Right renal pelvis (tissue), 4 donors: ENCODE measurements around the gene ZNF775. TPM values are rescaled to one million over a fixed set of nuclear protein-coding genes. Genes with fewer than 3 reads are reported as not detected.
A peak's percentile ranks its signal among the peaks of the same experiment; 100 is the strongest.

Experiments used
- DNase-seq, 4 donors: peaks; one replicate each; pipeline ENCODE4 v3.0.0-alpha.2; 2013; ENCODE audit warnings: low read depth in 4 of 4, low spot score in 3 of 4, missing footprints in 1 of 4
- polyA plus RNA-seq, 4 donors: library from polyadenylated mRNA; unstranded; fragments of 120-200 nt; gene quantifications; one replicate each; pipeline ENCODE4 v1.2.1, GENCODE V29; 2013; ENCODE audit not compliant: insufficient read length in 4 of 4

The ZNF775 gene
- polyA plus RNA-seq, 4 donors: 4.0 to 9.1 (median 5.4) TPM

GRCh38 chr7:150399421-150400007, 20.4 kb downstream of the ZNF775 start:
- no peak for DNase-seq

GRCh38 chr7:150400008-150400787, 21.1 kb downstream of the ZNF775 start:
- no peak for DNase-seq

DNA sequence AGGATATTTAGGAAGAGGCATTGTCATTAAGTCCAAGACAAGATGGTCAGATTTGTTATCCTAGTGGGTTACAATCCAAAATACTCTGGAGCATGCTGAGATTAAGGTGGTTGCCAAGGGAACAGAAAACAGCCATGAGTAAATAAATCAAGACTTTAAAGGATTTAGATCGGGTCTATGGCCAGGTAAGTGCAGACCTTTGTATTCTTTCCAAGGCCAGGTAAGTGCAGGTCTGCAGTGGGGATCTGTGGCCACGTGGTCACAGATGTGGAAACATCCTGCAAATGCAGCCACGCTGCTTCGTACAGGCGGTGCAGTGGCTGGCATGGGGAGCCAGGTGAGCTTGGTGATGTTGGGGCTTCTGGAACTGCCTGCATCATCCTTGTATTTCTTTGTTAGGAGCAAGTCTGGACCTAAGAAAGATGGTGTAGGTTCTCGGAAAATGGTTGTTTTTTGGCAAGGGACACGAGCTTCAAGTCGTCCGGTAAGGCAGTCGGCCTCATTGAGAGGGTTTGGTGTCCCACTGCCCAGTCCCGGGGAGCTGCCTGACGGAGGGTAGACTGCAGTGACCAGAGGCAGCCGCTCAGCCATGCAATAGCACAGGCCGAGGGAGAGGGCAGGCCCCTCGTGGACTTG, 21.8 kb downstream of the ZNF775 start:
- no peak for DNase-seq

- DNase-seq: no peak
These were observed 22.3 kb downstream of the ZNF775 start for GRCh38 chr7:150401424-150401790.

DNA sequence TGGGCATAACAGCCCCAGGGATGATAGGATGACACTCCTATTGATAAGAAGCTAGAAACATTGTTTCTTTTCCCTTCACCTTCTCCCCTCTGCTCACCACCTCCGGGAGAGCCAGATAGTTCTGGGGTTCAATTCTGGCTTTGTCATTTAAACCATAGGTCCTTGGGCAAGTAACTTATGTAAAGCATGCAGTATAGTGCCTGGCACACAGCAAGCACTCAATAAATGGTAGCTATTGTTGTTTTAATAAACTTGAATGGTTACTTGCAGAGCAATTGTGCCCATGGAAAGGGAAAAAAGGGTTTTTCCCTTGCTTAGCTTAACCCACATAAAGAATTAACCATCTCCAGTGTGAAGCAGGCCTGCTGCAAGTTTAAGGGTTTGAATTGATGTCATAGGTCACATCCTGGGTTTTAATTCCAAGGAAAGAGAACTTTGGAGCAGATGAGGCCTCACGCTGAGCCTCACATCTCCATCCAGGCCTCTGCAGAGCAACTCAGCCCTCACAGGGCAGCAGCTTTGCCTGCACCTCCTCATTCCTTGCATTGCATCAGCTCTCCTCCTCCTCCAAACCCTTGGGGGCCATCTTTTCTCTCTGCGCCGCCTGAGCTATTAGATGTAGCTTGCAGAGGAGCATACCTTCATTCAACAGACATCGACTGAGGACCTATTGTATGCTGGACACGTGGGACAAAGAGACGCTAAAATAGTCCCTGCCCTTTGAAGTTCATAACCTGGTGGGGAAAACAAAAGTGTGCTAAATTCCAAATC, 22.9 kb downstream of the ZNF775 start:
- no peak for DNase-seq

- DNase-seq: no peak
These were observed 23.7 kb downstream of the ZNF775 start for GRCh38 chr7:150402671-150403321.

DNA sequence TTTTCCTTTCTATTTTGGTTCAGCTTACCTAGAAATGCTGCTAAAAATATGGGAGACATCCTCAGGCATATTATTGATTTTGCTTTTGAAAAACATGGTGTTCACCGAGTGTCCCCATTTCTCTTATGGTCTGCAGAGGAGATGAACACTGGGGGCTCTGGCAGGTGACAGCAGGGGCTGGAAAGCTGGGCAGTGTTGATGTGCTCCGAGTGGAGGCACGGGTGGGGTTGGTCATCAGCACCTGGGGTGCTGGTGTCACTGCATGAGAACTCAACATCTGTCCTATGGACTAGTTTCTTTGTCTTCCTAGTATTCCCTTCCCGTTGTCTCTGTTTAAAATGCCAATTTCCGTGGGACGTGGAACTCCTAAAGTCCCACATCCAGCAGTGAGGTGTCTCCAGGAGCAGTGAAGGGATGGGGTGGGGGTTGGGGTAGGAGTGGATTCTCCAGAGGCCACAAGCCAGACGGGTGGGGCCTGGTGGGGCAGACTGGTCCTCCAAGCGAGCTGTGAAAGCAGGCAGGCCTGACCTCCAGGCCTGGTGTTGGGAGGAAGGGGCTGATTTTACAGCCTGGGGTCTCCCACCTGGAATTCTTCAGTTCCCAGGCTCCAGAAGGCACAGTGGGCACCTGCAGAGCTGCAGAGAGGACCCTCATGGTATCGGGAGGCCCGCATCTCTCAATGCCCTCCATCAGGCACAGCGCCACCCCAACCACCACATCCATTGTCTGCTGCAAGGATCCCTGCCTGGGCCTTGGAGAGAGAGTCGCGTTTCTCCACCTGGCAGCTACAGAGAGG, 24.4 kb downstream of the ZNF775 start:
- DNase-seq: no peak

- no peak for DNase-seq
These were observed 25.2 kb downstream of the ZNF775 start for GRCh38 chr7:150404172-150404804.

DNA sequence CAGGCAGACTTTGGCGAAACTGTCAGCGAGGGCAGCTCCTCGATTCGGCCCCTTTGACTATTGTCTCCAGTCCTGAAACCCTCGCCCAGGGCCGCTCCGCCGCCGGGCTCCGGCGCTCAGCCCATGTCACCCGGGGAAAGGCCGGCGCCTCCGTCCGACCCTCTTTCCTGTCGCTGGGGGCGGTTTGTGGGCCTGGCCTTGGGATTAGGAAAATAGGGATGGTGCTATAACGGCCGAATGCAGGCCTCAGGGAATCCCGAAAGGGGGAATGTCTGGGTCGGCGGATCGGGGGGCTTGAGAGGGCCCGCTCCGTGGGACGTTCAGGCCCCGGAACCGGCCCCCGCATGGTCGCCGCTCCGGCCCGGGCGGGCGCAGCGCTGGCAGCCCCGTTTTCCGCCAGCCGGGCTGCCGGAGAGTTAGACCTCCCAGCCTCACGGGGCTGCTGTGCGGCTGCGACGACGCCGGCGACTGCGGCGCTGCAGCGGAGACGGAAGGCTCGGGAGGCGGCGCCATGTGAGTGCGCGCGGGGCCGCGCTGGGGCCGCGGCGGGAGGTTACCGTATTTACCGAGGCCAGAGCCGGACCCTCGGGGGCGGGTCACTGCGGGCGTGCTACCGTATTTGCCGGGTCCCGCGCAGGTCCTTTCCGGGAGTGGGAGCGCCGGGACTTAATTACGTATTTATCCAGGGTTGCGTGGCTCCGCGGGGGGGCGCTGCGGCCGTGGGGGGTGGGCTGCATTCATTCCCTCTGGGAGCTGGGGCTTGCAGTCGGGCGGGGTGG, 25.9 kb downstream of the ZNF775 start:
- DNase-seq: peak; percentile 75 to 78 (median 77)

- no peak for DNase-seq
These were observed 26.6 kb downstream of the ZNF775 start for GRCh38 chr7:150405584-150406311.

- no peak for DNase-seq
These were observed 27.1 kb downstream of the ZNF775 start for GRCh38 chr7:150406312-150406566.

DNA sequence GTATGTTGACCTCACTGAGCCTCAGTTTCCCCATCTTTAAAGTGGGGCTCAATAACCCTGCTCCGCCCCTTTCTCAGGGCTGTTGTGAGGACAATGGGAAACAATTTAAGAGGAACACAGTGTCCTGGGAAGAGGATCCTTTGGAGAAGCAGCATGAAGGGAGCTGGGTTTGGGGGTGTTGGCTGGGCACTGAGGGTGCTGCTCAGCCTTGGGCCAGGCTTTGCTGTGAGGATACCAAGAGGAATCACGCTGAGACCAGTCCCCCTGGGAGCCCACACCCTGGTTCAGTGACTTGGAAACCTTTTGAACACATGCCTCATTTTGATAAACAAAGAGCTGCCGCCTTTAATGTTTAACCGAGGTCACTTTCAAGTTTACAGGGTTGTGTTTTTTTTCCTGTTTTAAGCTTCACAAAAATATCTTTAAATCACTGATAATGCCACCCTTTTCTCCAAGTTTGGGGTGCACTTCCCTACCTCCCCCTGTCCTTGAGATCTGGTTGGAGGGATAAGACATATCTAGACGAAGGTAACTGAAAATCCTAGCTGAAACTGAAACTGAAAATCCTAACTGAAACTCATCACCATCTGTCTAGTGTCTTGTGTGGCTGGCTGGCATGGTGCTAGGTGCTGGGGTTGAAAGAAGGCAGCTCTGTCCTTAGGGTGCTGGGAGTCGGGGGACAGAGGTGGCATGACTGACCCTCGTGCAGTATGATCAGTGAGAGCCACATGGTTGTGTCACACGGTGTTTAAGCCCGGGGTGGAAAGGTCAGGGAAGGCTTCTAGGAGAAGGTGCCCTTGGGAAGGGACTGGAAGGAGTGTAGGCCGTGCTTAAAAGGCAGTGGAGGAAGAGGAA, 27.7 kb downstream of the ZNF775 start:
- DNase-seq: peak in 1 of 4 donors; percentile 46

GRCh38 chr7:150407588-150408392, 28.7 kb downstream of the ZNF775 start:
- no peak for DNase-seq

- no peak for DNase-seq
These were observed 29.5 kb downstream of the ZNF775 start for GRCh38 chr7:150408393-150409299.

GRCh38 chr7:150409300-150410030, 30.3 kb downstream of the ZNF775 start:
- DNase-seq: no peak
